BE2C (cell line): ENCODE measurements around the gene DUOX2.

Experiments
- DNase-seq: peaks from one replicate; pipeline ENCODE4 v3.0.0-alpha.2; 2020
- H3K27me3 ChIP-seq: fragments of 250-450 bp; sonication (Bioruptor Pico); 2 replicates; pipeline ENCODE4 v1.5.1; 2020; ENCODE audit warnings: mild to moderate bottlenecking
- H3K36me3 ChIP-seq: fragments of 250-450 bp; sonication (Bioruptor Pico); 2 replicates; pipeline ENCODE4 v1.5.1; 2020; ENCODE audit warnings: mild to moderate bottlenecking
- H3K4me1 ChIP-seq: fragments of 250-450 bp; sonication (Bioruptor Pico); 2 replicates; pipeline ENCODE4 v1.5.1; 2020
- H3K4me3 ChIP-seq: 2 replicates; pipeline ENCODE4 v1.5.1; 2011; ENCODE audit warnings: low read depth, low read length
- H3K9me3 ChIP-seq: fragments of 250-450 bp; sonication (Bioruptor Pico); 2 replicates; pipeline ENCODE4 v1.5.1; 2020
- CTCF ChIP-seq: IDR thresholded peaks from 2 replicates; pipeline ENCODE4 v1.5.1; 2012; ENCODE audit warnings: mild to moderate bottlenecking, low read depth, low read length

Gene DUOX2

DNA sequence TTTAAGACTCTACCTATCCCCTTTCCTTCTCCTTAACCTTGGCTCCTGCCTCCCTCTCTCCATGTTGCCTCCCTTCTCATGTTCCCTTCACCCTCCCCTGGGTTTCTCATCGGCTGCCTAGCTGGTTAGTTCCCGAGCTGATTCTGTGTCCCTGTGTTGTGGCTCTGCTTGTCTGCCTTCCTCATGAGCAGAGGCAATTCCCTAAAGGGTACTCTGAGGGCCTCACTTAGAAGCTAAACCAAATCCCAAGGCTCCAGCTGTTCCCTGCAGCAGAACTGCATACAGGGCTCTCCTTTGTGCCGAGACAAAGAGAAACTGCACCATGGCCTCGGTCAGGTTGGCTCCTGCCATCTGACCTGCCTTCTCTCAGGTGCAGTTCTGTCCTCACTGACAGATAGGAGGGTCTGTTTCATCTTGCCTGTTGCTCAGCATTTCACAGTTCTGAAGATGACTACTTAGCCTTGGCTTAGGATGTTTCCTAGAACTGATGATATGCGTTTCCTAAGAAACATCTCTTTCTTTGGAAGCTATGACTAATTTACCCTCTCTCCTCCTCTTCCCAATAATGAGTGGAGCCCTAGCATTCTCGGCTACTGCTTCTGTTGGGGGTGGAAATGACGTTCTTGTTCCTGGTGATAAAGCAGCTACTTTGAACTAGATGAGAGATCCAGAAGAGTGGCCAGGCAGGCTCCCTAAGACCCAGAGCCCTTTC, 42.9 kb upstream of the DUOX2 start:
- no peaks in the 10 kb centered on the region for H3K36me3 ChIP-seq
- H3K27me3 ChIP-seq = no peaks in the 10 kb centered on the region
- no peak for TF ChIP-seq CTCF
- no peak overlapping the region for H3K4me3 ChIP-seq
- no peaks in the 10 kb centered on the region for H3K9me3 ChIP-seq
- no peak for DNase-seq
- H3K4me1 ChIP-seq = peaks cover 7% of the 10 kb centered on the region

GRCh38 chr15:45155739-45156138, 41.8 kb upstream of the DUOX2 start:
- Histone ChIP-seq H3K9me3 (no peaks in the 10 kb centered on the region), H3K27me3 (no peaks in the 10 kb centered on the region), H3K4me1 (peaks cover 13% of the 10 kb centered on the region), H3K4me3 (no peak overlapping the region), H3K36me3 (no peaks in the 10 kb centered on the region)
- peak; percentile 59 for DNase-seq
- TF ChIP-seq CTCF = no peak

DNA sequence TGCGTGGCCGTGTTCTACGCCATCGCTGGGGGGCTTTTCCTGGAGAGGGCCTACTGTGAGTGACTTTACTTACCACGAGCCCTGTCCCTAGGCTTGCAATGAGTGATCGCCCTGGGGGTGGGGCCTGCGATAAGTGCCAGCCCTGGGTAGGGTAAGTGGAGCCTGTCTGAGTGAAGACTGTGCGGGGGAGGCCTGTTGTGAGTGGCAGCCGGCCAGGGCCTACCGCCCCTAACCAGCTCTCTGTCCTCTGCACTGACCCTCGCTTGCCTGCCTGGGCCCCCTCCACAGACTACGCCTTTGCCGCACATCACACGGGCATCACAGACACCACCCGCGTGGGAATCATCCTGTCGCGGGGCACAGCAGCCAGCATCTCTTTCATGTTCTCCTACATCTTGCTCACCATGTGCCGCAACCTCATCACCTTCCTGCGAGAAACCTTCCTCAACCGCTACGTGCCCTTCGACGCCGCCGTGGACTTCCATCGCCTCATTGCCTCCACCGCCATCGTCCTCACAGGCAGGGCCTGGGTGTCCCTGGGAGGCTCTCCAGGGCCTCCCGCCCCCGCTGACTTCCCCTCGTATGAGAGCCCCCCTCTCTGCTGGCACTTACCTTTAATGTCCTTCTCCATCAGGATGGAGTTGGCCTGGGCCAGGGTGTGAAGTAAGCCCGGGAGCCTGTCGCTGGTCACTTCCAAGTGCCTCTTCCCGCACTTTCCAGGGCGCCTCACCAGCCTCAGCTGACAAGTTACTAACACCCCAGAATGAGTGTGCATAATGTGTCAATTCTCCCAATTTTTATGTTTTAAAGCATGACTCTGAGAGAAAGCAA, 38.2 kb upstream of the DUOX2 start:
- Histone ChIP-seq H3K27me3 (no peaks in the 10 kb centered on the region), H3K4me1 (peaks cover 39% of the 10 kb centered on the region), H3K4me3 (no peak overlapping the region), H3K9me3 (no peaks in the 10 kb centered on the region), H3K36me3 (no peaks in the 10 kb centered on the region)
- no peak for DNase-seq
- no peak for TF ChIP-seq CTCF

DNA sequence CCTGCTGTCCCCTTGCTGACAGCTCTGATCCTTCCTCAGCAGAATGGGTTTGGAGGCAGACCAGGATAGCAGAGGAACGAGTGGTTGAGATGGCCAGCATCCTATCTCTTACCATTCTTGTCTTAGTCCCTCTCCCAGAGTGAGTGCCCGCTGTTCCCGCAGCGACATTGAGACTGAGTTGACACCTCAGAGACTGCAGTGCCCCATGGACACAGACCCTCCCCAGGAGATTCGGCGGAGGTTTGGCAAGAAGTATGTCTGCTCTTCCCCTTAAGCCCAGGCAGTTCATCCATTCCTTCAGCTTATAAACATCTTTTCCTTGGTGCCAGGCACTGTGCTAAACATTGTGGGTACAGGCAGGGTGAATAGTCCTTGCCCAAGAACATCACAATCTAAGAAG, 37.0 kb upstream of the DUOX2 start:
- peaks cover 39% of the 10 kb centered on the region for H3K4me1 ChIP-seq
- H3K4me3 ChIP-seq = no peak overlapping the region
- TF ChIP-seq CTCF = no peak
- H3K27me3 ChIP-seq = no peaks in the 10 kb centered on the region
- DNase-seq = no peak
- no peaks in the 10 kb centered on the region for H3K36me3 ChIP-seq
- H3K9me3 ChIP-seq = no peaks in the 10 kb centered on the region

DNA sequence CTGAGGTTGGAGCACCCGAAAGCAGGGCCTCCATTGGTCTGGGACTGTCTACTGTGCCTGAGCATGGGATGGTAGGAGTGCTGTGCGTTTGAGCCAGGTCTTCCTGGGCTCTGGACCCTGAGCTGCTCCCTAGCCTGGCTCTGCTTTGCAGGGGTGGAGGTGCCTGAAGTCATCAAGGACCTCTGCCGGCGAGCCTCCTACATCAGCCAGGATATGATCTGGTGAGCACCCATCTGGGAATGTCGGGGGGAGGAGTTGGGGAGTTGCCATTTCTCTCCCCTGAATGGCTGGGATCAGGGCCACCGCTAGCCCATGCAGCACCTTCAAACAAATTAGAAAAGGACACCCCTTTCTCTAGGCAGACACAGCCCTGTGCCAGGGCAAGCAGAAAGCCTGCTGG, 36.5 kb upstream of the DUOX2 start:
- Histone ChIP-seq H3K27me3 (no peaks in the 10 kb centered on the region), H3K9me3 (no peaks in the 10 kb centered on the region), H3K4me1 (peaks cover 35% of the 10 kb centered on the region), H3K36me3 (no peaks in the 10 kb centered on the region), H3K4me3 (no peak overlapping the region)
- no peak for DNase-seq
- no peak for TF ChIP-seq CTCF

DNA sequence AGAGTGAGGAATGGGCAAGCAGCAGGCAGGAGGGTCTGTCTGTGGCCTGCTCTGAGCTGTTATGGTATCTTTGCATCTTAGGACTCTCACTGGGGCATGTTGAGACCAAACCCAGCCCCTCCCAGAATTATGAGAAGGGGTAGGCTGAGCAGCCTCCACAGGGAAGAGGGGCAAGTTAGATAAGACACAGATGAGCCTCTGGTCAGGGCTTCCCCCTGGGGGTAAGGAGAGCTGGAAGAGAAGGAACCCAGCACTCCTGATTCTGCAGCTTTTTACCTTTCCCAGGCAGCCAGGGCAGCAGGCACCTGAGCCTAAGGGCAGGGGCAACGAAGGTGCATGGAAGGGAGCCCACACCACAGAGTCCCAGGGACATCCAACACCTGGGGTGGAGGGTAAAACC, 35.1 kb upstream of the DUOX2 start:
- Histone ChIP-seq H3K36me3 (no peaks in the 10 kb centered on the region), H3K27me3 (no peaks in the 10 kb centered on the region), H3K9me3 (no peaks in the 10 kb centered on the region), H3K4me3 (no peak overlapping the region), H3K4me1 (peaks cover 34% of the 10 kb centered on the region)
- no peak for TF ChIP-seq CTCF
- DNase-seq = peak; percentile 74
